Lower lobe of right lung (tissue), 2 donors: ENCODE measurements around the gene CTDSP1. TPM values are rescaled to one million over a fixed set of nuclear protein-coding genes. Genes with fewer than 3 reads are reported as not detected.

Source experiments
- ATAC-seq, 2 donors: fragments of 200-7000 bp; cut with Tn5 transposase; one replicate each; pipeline ENCODE4 v1.9.1; 2020 to 2022; ENCODE audit warnings: mild to moderate bottlenecking in 2 of 2, moderate library complexity in 2 of 2
- DNase-seq: peaks from one replicate; pipeline ENCODE4 v3.0.0-alpha.2; 2020
- H3K27ac ChIP-seq: fragments of 200-600 bp; one replicate; pipeline ENCODE4 v1.8.0; 2022
- H3K27me3 ChIP-seq: fragments of 200-600 bp; one replicate; pipeline ENCODE4 v1.8.0; 2022; ENCODE audit warnings: low read depth
- H3K36me3 ChIP-seq: fragments of 200-600 bp; one replicate; pipeline ENCODE4 v1.8.0; 2022; ENCODE audit warnings: mild to moderate bottlenecking
- H3K4me1 ChIP-seq: fragments of 200-600 bp; one replicate; pipeline ENCODE4 v1.8.0; 2022
- H3K4me3 ChIP-seq: fragments of 200-600 bp; one replicate; pipeline ENCODE4 v1.8.0; 2022; ENCODE audit warnings: mild to moderate bottlenecking
- H3K9me3 ChIP-seq: fragments of 200-600 bp; one replicate; pipeline ENCODE4 v1.8.0; 2022
- CTCF ChIP-seq: fragments of 200-600 bp; IDR thresholded peaks from one replicate; pipeline ENCODE4 v1.8.0; 2022; ENCODE audit warnings: antibody characterized with exemption, mild to moderate bottlenecking
- intact Hi-C: fragments of 100-400 bp; cut with DNase I; formaldehyde crosslinking; loops from one replicate; pipeline ENCODE4 v1.11.0; 2022
- total RNA-seq: library from RNA; stranded (reverse); fragmentation: NEBNext Ultra II Directional; extraction: Animal tissue kit (Norgen Biotek cat#: 25700); gene quantifications from one replicate; pipeline ENCODE4 v1.2.1, GENCODE V29; 2021
- donor health status: DM: no; HTN: yes; CAD: no; lungs with severe emphysema.

Gene CTDSP1
- total RNA-seq, 1 donor from 2014 or later: 168 TPM

GRCh38 chr2:218423584-218423983 is 23.9 kb downstream of the CTDSP1 start:
- H3K9me3 ChIP-seq: no peaks in the 10 kb centered on the region
- H3K4me3 ChIP-seq: no peak overlapping the region
- H3K4me1 ChIP-seq: no peaks in the 10 kb centered on the region
- no peaks in the 10 kb centered on the region for H3K36me3 ChIP-seq
- H3K27ac ChIP-seq: no peak overlapping the region
- DNase-seq (no peak), ATAC-seq (no peak)
- TF ChIP-seq CTCF: no peak
- H3K27me3 ChIP-seq: no peaks in the 10 kb centered on the region
- intact Hi-C loops: no loop called here

GRCh38 chr2:218425531-218425930 is 25.9 kb downstream of the CTDSP1 start:
- H3K27me3 ChIP-seq: no peaks in the 10 kb centered on the region
- no peak for DNase-seq
- no peaks in the 10 kb centered on the region for H3K4me1 ChIP-seq
- no peak overlapping the region for H3K4me3 ChIP-seq
- no peaks in the 10 kb centered on the region for H3K9me3 ChIP-seq
- intact Hi-C loops: no loop called here
- H3K36me3 ChIP-seq: no peaks in the 10 kb centered on the region
- H3K27ac ChIP-seq: no peak overlapping the region
- no peak for TF ChIP-seq CTCF
- peak in 1 of 2 donors; percentile 9 for ATAC-seq

- intact Hi-C loops: no loop called here
- Histone ChIP-seq H3K4me3 (no peak overlapping the region), H3K27me3 (no peaks in the 10 kb centered on the region), H3K4me1 (no peaks in the 10 kb centered on the region), H3K9me3 (no peaks in the 10 kb centered on the region), H3K27ac (no peak overlapping the region), H3K36me3 (no peaks in the 10 kb centered on the region)
- no peak for ATAC-seq
- no peak for TF ChIP-seq CTCF
- peak; percentile 45 for DNase-seq
Measured at GRCh38 chr2:218427741-218428140, 28.1 kb downstream of the CTDSP1 start.

- H3K27ac ChIP-seq: no peak overlapping the region
- DNase-seq: peak; percentile 37
- TF ChIP-seq CTCF: no peak
- no peak overlapping the region for H3K4me3 ChIP-seq
- no peak for ATAC-seq
- H3K36me3 ChIP-seq: no peaks in the 10 kb centered on the region
- H3K27me3 ChIP-seq: no peaks in the 10 kb centered on the region
- intact Hi-C loops: no loop called here
- no peaks in the 10 kb centered on the region for H3K4me1 ChIP-seq
- H3K9me3 ChIP-seq: no peaks in the 10 kb centered on the region
Measured at GRCh38 chr2:218428846-218429558, 29.3 kb downstream of the CTDSP1 start.

- Histone ChIP-seq H3K36me3 (no peaks in the 10 kb centered on the region), H3K4me1 (no peaks in the 10 kb centered on the region), H3K9me3 (no peaks in the 10 kb centered on the region), H3K27me3 (no peaks in the 10 kb centered on the region), H3K4me3 (no peak overlapping the region), H3K27ac (no peak overlapping the region)
- intact Hi-C loops: no loop called here
- TF ChIP-seq CTCF: no peak
- ATAC-seq (no peak), DNase-seq (peak; percentile 20)
Measured at GRCh38 chr2:218429911-218430692, 30.4 kb downstream of the CTDSP1 start.
